ENCODE results near the gene ARHGEF2.

GRCh38 chr1:156001021-156001661 lies 22.8 kb upstream of the ARHGEF2 start:
- no peak for TF ChIP-seq PATZ1 (CRISPR knock-in tag; IDR thresholded peaks at IDR 0.05)
- TF ChIP-seq BRCA1 (CRISPR knock-in tag; IDR thresholded peaks at IDR 0.05) = no peak
- TF ChIP-seq ZNF101 (CRISPR knock-in tag; IDR thresholded peaks at IDR 0.05; ENCODE audit: borderline replicate concordance, low read depth) = no peak
- TF ChIP-seq ZNF124 (CRISPR knock-in tag; IDR thresholded peaks at IDR 0.05) = no peak
- no peak for TF ChIP-seq ZNF431 (CRISPR knock-in tag; IDR thresholded peaks at IDR 0.05; ENCODE audit: borderline replicate concordance, low read depth)

All from HepG2 (cell line).